Measurements from ENCODE around the gene SLC16A12.

The SLC16A12 gene

GRCh38 chr10:89475125-89475524 lies 60.3 kb downstream of the SLC16A12 start:
- peaks cover 7% of the 10 kb centered on the region for H3K4me1 ChIP-seq (ENCODE audit: low read depth, poor library complexity, severe bottlenecking)
- no peak overlapping the region for H3K4me3 ChIP-seq (IDR thresholded peaks at IDR 0.05; ENCODE audit: insufficient read depth, low read depth, low read length)
- H3K27me3 ChIP-seq (ENCODE audit: insufficient read depth, low read depth): no peaks in the 10 kb centered on the region
- no peak overlapping the region for H2AFZ ChIP-seq (ENCODE audit: low read depth)
- H3K27ac ChIP-seq: no peak overlapping the region
- no peaks in the 10 kb centered on the region for H4K20me1 ChIP-seq (ENCODE audit: insufficient read depth)
- H3K36me3 ChIP-seq (ENCODE audit: insufficient read depth): no peaks in the 10 kb centered on the region
- H3K4me2 ChIP-seq: no peak overlapping the region
- H3K79me2 ChIP-seq (ENCODE audit: insufficient read depth, low read depth): no peaks in the 10 kb centered on the region
- no peak for TF ChIP-seq CTCF (conservative IDR thresholded peaks at IDR 0.05; ENCODE audit: low read depth, low read length)
- no peak overlapping the region for H3K9ac ChIP-seq

- Histone ChIP-seq H3K79me2 (ENCODE audit: insufficient read depth, low read depth) (no peaks in the 10 kb centered on the region), H2AFZ (ENCODE audit: low read depth) (no peak overlapping the region), H3K9ac (no peak overlapping the region), H3K4me1 (ENCODE audit: low read depth, poor library complexity, severe bottlenecking) (peaks cover 7% of the 10 kb centered on the region), H3K4me2 (no peak overlapping the region), H3K27ac (no peak overlapping the region), H3K4me3 (IDR thresholded peaks at IDR 0.05; ENCODE audit: insufficient read depth, low read depth, low read length) (no peak overlapping the region), H4K20me1 (ENCODE audit: insufficient read depth) (no peaks in the 10 kb centered on the region), H3K36me3 (ENCODE audit: insufficient read depth) (no peaks in the 10 kb centered on the region), H3K27me3 (ENCODE audit: insufficient read depth, low read depth) (no peaks in the 10 kb centered on the region)
- TF ChIP-seq CTCF (conservative IDR thresholded peaks at IDR 0.05; ENCODE audit: low read depth, low read length): no peak
Observed at GRCh38 chr10:89474452-89474851, 60.9 kb downstream of the SLC16A12 start.

GRCh38 chr10:89471110-89471809 lies 64.1 kb downstream of the SLC16A12 start:
- Histone ChIP-seq H2AFZ (ENCODE audit: low read depth) (no peak overlapping the region), H3K4me3 (IDR thresholded peaks at IDR 0.05; ENCODE audit: insufficient read depth, low read depth, low read length) (no peak overlapping the region), H3K9ac (no peak overlapping the region), H3K27ac (no peak overlapping the region), H4K20me1 (ENCODE audit: insufficient read depth) (no peaks in the 10 kb centered on the region), H3K4me1 (ENCODE audit: low read depth, poor library complexity, severe bottlenecking) (no peaks in the 10 kb centered on the region), H3K27me3 (ENCODE audit: insufficient read depth, low read depth) (no peaks in the 10 kb centered on the region), H3K4me2 (no peak overlapping the region), H3K79me2 (ENCODE audit: insufficient read depth, low read depth) (no peaks in the 10 kb centered on the region), H3K36me3 (ENCODE audit: insufficient read depth) (no peaks in the 10 kb centered on the region)
- TF ChIP-seq CTCF (conservative IDR thresholded peaks at IDR 0.05; ENCODE audit: low read depth, low read length): no peak

- H3K4me2 ChIP-seq: no peak overlapping the region
Observed at GRCh38 chr10:89470628-89471027, 64.8 kb downstream of the SLC16A12 start.

More at GRCh38 chr10:89470628-89471027, 64.8 kb downstream of the SLC16A12 start:
- TF ChIP-seq CTCF (conservative IDR thresholded peaks at IDR 0.05; ENCODE audit: low read depth, low read length): no peak
- Histone ChIP-seq H3K27ac (no peak overlapping the region), H3K4me1 (ENCODE audit: low read depth, poor library complexity, severe bottlenecking) (no peaks in the 10 kb centered on the region), H2AFZ (ENCODE audit: low read depth) (no peak overlapping the region), H3K79me2 (ENCODE audit: insufficient read depth, low read depth) (no peaks in the 10 kb centered on the region), H4K20me1 (ENCODE audit: insufficient read depth) (no peaks in the 10 kb centered on the region), H3K9ac (no peak overlapping the region), H3K36me3 (ENCODE audit: insufficient read depth) (no peaks in the 10 kb centered on the region), H3K4me3 (IDR thresholded peaks at IDR 0.05; ENCODE audit: insufficient read depth, low read depth, low read length) (no peak overlapping the region), H3K27me3 (ENCODE audit: insufficient read depth, low read depth) (no peaks in the 10 kb centered on the region)
